HepG2 (cell line): Measurements from ENCODE around the gene PTX4. TPM values are rescaled to one million over a fixed set of nuclear protein-coding genes. Genes with fewer than 3 reads are reported as not detected.

ENCODE experiments used
- ATAC-seq: fragments of 200-7000 bp; cut with Tn5 transposase; 3 replicates; pipeline ENCODE4 v1.9.1; 2020; ENCODE audit warnings: mild to moderate bottlenecking, moderate library complexity
- BruUV-seq: library from RNA; stranded (reverse); fragments of 400-500 nt; replicated peaks from 2 replicates; lab custom pipeline; 2021; lab: Mats Ljungman, UMichigan
- CTCF ChIA-PET: fragments of 300-600 bp; formaldehyde crosslinking; extraction: SDS; loops from one replicate; lab custom pipeline; 2021; ENCODE audit warnings: low total read pairs, inconsistent platforms, low intra/inter-chr PET ratio; lab: Yijun Ruan, JAX
- POLR2A ChIA-PET: fragments of 350-600 bp; sonication (Branson Sonifier 250); formaldehyde crosslinking; loops from one replicate; lab custom pipeline; 2020; ENCODE audit warnings: antibody characterized with exemption, inconsistent platforms; lab: Yijun Ruan, JAX
- DNase-seq: peaks from one replicate; pipeline ENCODE4 v3.0.0-alpha.2; 2015; ENCODE audit warnings: low spot score
- FAIRE-seq: peaks from 3 replicates; lab custom pipeline; 2011; peaks lifted over from hg19 to GRCh38; lab: Jason Lieb, UNC
- H2AFZ ChIP-seq: one replicate; pipeline ENCODE4 v1.6.1; 2011; ENCODE audit warnings: low read length, inconsistent platforms
- H3K27ac ChIP-seq: fragments of 300-600 bp; 3 replicates; pipeline ENCODE4 v1.8.0; 2011; ENCODE audit warnings: mixed run types, mild to moderate bottlenecking, mixed read lengths, low read length, inconsistent platforms; ENCODE audit not compliant: insufficient read depth; ENCODE audit errors: extremely low read length
- H3K27me3 ChIP-seq, 2 experiments: fragments of 200-600 bp in 1 of 2; 2 replicates in 1 of 2; 3 replicates in 1 of 2; pipeline versions ENCODE4 v1.6.0 to v1.8.0; 2011; ENCODE audit warnings: low read length in 2 of 2, mild to moderate bottlenecking in 2 of 2, moderate library complexity in 2 of 2, inconsistent platforms in 1 of 2; ENCODE audit not compliant: insufficient read depth in 2 of 2, control insufficient read depth in 1 of 2
- H3K36me3 ChIP-seq, 2 experiments: fragments of 200-600 bp in 1 of 2; replicated peaks in 1 of 2; 2 replicates in 1 of 2; 3 replicates in 1 of 2; pipeline versions ENCODE4 v1.5.1 to v1.8.0; 2011; ENCODE audit warnings: low read length in 2 of 2, inconsistent platforms in 1 of 2; ENCODE audit not compliant: insufficient read depth in 2 of 2, control insufficient read depth in 1 of 2
- H3K4me1 ChIP-seq: 2 replicates; pipeline ENCODE4 v1.5.1; 2012; ENCODE audit warnings: low read length, inconsistent platforms; ENCODE audit not compliant: insufficient read depth
- H3K4me2 ChIP-seq: 2 replicates; pipeline ENCODE4 v1.6.0; 2011; ENCODE audit warnings: low read depth, low read length, inconsistent platforms
- H3K4me3 ChIP-seq, 3 experiments: fragments of 200-600 bp in 1 of 3; sonication (generic), shearing (Covaris generic) in 1 of 3; replicated peaks in 1 of 3; 2 replicates each; pipeline ENCODE4 v1.5.1; 2011 to 2016; ENCODE audit warnings: low read length in 3 of 3, inconsistent platforms in 2 of 3, low read depth in 2 of 3, mild to moderate bottlenecking in 2 of 3, control low read depth in 1 of 3, mixed read lengths in 1 of 3; ENCODE audit not compliant: insufficient read depth in 1 of 3
- H3K79me2 ChIP-seq: one replicate; pipeline ENCODE4 v1.6.1; 2011; ENCODE audit warnings: low read length, inconsistent platforms; ENCODE audit not compliant: insufficient read depth
- H3K9ac ChIP-seq: 2 replicates; pipeline ENCODE4 v1.6.0; 2011; ENCODE audit warnings: mild to moderate bottlenecking, low read depth, low read length, inconsistent platforms; ENCODE audit not compliant: insufficient read depth
- H3K9me3 ChIP-seq: 2 replicates; pipeline ENCODE4 v1.5.1; 2012; ENCODE audit warnings: mild to moderate bottlenecking, low read length
- H4K20me1 ChIP-seq: 2 replicates; pipeline ENCODE4 v1.6.0; 2011; ENCODE audit warnings: inconsistent platforms, mild to moderate bottlenecking, low read length, moderate library complexity; ENCODE audit not compliant: insufficient read depth
- FOXJ3 ChIP-seq: sonication (generic); formaldehyde crosslinking; IDR thresholded peaks from 2 replicates; pipeline ENCODE4 v1.4.0; 2020; ENCODE audit warnings: missing genetic modification reagents, mild to moderate bottlenecking, borderline replicate concordance
- GATAD2A ChIP-seq: IDR thresholded peaks from 2 replicates; pipeline ENCODE4 v1.6.1; 2016
- GFI1 ChIP-seq: sonication (generic); formaldehyde crosslinking; IDR thresholded peaks from 2 replicates; pipeline ENCODE4 v1.5.0; 2020; ENCODE audit warnings: missing genetic modification reagents, mild to moderate bottlenecking, borderline replicate concordance
- KAT7 ChIP-seq: IDR thresholded peaks from 2 replicates; pipeline ENCODE4 v1.6.1; 2018; ENCODE audit warnings: borderline replicate concordance, missing compliant biosample characterization
- KDM6A ChIP-seq: IDR thresholded peaks from 2 replicates; pipeline ENCODE4 v1.6.1; 2016; ENCODE audit warnings: low read depth
- MIXL1 ChIP-seq: IDR thresholded peaks from 2 replicates; pipeline ENCODE4 v1.6.1; 2016
- NR0B2 ChIP-seq: sonication (generic); formaldehyde crosslinking; IDR thresholded peaks from 2 replicates; pipeline ENCODE4 v1.4.0; 2020; ENCODE audit warnings: mild to moderate bottlenecking, missing genetic modification reagents
- NR2F1 ChIP-seq, 2 experiments: fragments of 450-650 bp in 1 of 2; formaldehyde crosslinking in 1 of 2; IDR thresholded peaks; 2 replicates each; pipeline versions ENCODE4 v1.5.0 to v1.6.1; 2016 to 2020; ENCODE audit warnings: mild to moderate bottlenecking in 1 of 2, missing compliant biosample characterization in 1 of 2, missing genetic modification reagents in 1 of 2, moderate library complexity in 1 of 2
- ZBTB7A ChIP-seq: sonication (generic); formaldehyde crosslinking; IDR thresholded peaks from 2 replicates; pipeline ENCODE4 v1.8.0; 2022; ENCODE audit warnings: mild to moderate bottlenecking, missing genetic modification reagents
- ZNF138 ChIP-seq: sonication (generic); formaldehyde crosslinking; IDR thresholded peaks from 2 replicates; pipeline ENCODE4 v1.5.0; 2020; ENCODE audit warnings: mild to moderate bottlenecking, low read depth, missing genetic modification reagents
- ZNF260 ChIP-seq: sonication (generic); formaldehyde crosslinking; IDR thresholded peaks from 2 replicates; pipeline ENCODE4 v1.4.0; 2020; ENCODE audit warnings: missing genetic modification reagents, low read depth, mild to moderate bottlenecking, borderline replicate concordance
- ZNF318 ChIP-seq: sonication (generic); formaldehyde crosslinking; IDR thresholded peaks from 2 replicates; pipeline ENCODE4 v1.4.0; 2020; ENCODE audit warnings: mild to moderate bottlenecking, missing genetic modification reagents
- ZNF550 ChIP-seq: sonication (generic); formaldehyde crosslinking; IDR thresholded peaks from 2 replicates; pipeline ENCODE4 v1.4.0; 2020; ENCODE audit warnings: mild to moderate bottlenecking, missing genetic modification reagents, borderline replicate concordance
- ZNF703 ChIP-seq: sonication (generic); formaldehyde crosslinking; IDR thresholded peaks from 2 replicates; pipeline ENCODE4 v1.5.1; 2020; ENCODE audit warnings: missing genetic modification reagents, mild to moderate bottlenecking, moderate library complexity, borderline replicate concordance
- ZNF788 ChIP-seq: sonication (generic); formaldehyde crosslinking; IDR thresholded peaks from 2 replicates; pipeline ENCODE4 v1.5.0; 2020; ENCODE audit warnings: mild to moderate bottlenecking, missing genetic modification reagents, borderline replicate concordance
- WGBS: methylation state at CpG from one replicate; pipeline ENCODE4 v1.1.6; 2017; ENCODE audit warnings: low lambda C conversion rate; 5-methylcytosine and 5-hydroxymethylcytosine counted together
- in situ Hi-C: cut with HindIII; loops from 2 replicates; pipeline ENCODE4 v1.10.0; 2017; ENCODE audit warnings: low pct_unique_long_range_greater_than_20kb; ENCODE audit not compliant: extremely low pct_ligation_motif_present
- intact Hi-C: fragments of 100-400 bp; cut with micrococcal nuclease; formaldehyde crosslinking; loops from one replicate; pipeline ENCODE4 v1.10.0; 2022; ENCODE audit not compliant: unreplicated experiment
- polyA plus RNA-seq, 8 experiments: library from polyadenylated mRNA; depleted of rRNA in 3 of 8; stranded (reverse) in 7 of 8; unstranded in 1 of 8; fragments of >200 nt; fragmentation: Illumina TruSeq in 4 of 8; extraction: Trizol in 4 of 8; gene quantifications; 2 replicates each; pipeline versions ENCODE4 v1.2.1 to v1.2.3, GENCODE V29; 2011 to 2016; ENCODE audit warnings: low read depth in 4 of 8, missing spikeins in 1 of 8, mixed read lengths in 1 of 8; ENCODE audit not compliant: insufficient read depth in 1 of 8
- total RNA-seq, 5 experiments: library from RNA; depleted of rRNA; stranded (reverse); fragments of >200 nt; fragmentation: Illumina TruSeq; extraction: Trizol; gene quantifications; 2 replicates each; pipeline ENCODE4 v1.2.3, GENCODE V29; 2016; ENCODE audit warnings: low read depth in 1 of 5

The PTX4 gene
- total and polyA plus RNA-seq, 2 of the 13 experiments (the other 11 are each of a cell fraction or from before 2014, with no cell fraction given) = 0.04 TPM; not detected in 1

- H3K36me3 ChIP-seq = peaks cover 4 to 7% of the 10 kb centered on the region in 2 experiments; a peak in 4 of 5 replicates
- no peak overlapping the region for H2AFZ ChIP-seq
- in situ Hi-C loops = no loop called here
Measured at GRCh38 chr16:1448536-1449116, 40.1 kb downstream of the PTX4 start.

More at GRCh38 chr16:1448536-1449116, 40.1 kb downstream of the PTX4 start:
- Histone ChIP-seq H3K79me2 (no peaks in the 10 kb centered on the region), H3K9ac (no peak overlapping the region), H3K4me1 (no peaks in the 10 kb centered on the region), H3K4me3 (no peak overlapping the region), H3K4me2 (no peak overlapping the region), H3K9me3 (no peaks in the 10 kb centered on the region), H3K27ac (no peak overlapping the region), H4K20me1 (no peaks in the 10 kb centered on the region)
- no peak for FAIRE-seq
- intact Hi-C loops = no loop called here
- ATAC-seq = no peak
- no peak for DNase-seq
- ChIA-PET POLR2A (no interaction called here), CTCF (no interaction called here)
- no TSS peak for BruUV-seq
- TF ChIP-seq ZNF788 (CRISPR knock-in tag) (no peak), ZNF550 (CRISPR knock-in tag) (no peak), ZNF260 (no peak), GATAD2A (CRISPR knock-in tag) (no peak), ZNF138 (CRISPR knock-in tag) (no peak), MIXL1 (CRISPR knock-in tag) (no peak), FOXJ3 (CRISPR knock-in tag) (no peak), NR0B2 (no peak), ZNF318 (no peak), NR2F1 (CRISPR knock-in tag; IDR thresholded peaks at IDR 0.05) (no peak), GFI1 (CRISPR knock-in tag) (no peak), ZNF703 (CRISPR knock-in tag) (no peak), KAT7 (CRISPR knock-in tag) (no peak), KDM6A (CRISPR knock-in tag) (no peak), ZBTB7A (no peak)
- TF ChIP-seq, all 625 proteins: peak for 0
- no peaks in the 10 kb centered on the region; a peak in 1 of 5 replicates for H3K27me3 ChIP-seq
- 100% methylated on average over 9 of the region's 30 CpGs for WGBS
